Keratinocyte (primary cell): ENCODE results near the gene ETF1. TPM values are rescaled to one million over a fixed set of nuclear protein-coding genes. Genes with fewer than 3 reads are reported as not detected.

ENCODE experiments used
- DNase-seq: peaks from one replicate; pipeline ENCODE4 v3.0.0-alpha.2; 2011; ENCODE audit warnings: low read depth, missing footprints, low spot score
- FAIRE-seq: peaks from 2 replicates; lab custom pipeline; 2011; peaks lifted over from hg19 to GRCh38; lab: Jason Lieb, UNC
- H2AFZ ChIP-seq: 2 replicates; pipeline ENCODE4 v1.6.0; 2012; ENCODE audit warnings: low read length, control low read depth, inconsistent platforms; ENCODE audit not compliant: control insufficient read depth
- H3K27ac ChIP-seq: 2 replicates; pipeline ENCODE4 v1.5.1; 2011; ENCODE audit warnings: low read length; ENCODE audit not compliant: control insufficient read depth, insufficient read depth
- H3K27me3 ChIP-seq: 3 replicates; pipeline ENCODE4 v1.6.0; 2011; ENCODE audit warnings: low read length; ENCODE audit not compliant: control insufficient read depth, insufficient read depth; ENCODE audit errors: extremely low read depth
- H3K36me3 ChIP-seq, 2 experiments: 2 replicates in 1 of 2; 3 replicates in 1 of 2; pipeline ENCODE4 v1.5.1; 2011; ENCODE audit warnings: low read length in 2 of 2, mild to moderate bottlenecking in 1 of 2; ENCODE audit not compliant: control insufficient read depth in 2 of 2, insufficient read depth in 2 of 2; ENCODE audit errors: extremely low read depth in 1 of 2
- H3K4me1 ChIP-seq: 3 replicates; pipeline ENCODE4 v1.5.1; 2011; ENCODE audit warnings: low read length; ENCODE audit not compliant: control insufficient read depth, insufficient read depth; ENCODE audit errors: extremely low read depth
- H3K4me2 ChIP-seq: 3 replicates; pipeline ENCODE4 v1.6.0; 2011; ENCODE audit warnings: low read depth, low read length; ENCODE audit not compliant: control insufficient read depth, insufficient read depth; ENCODE audit errors: extremely low read depth
- H3K4me3 ChIP-seq, 3 experiments: fragments of 200-600 bp in 1 of 3; sonication (generic) in 1 of 3; 2 replicates in 2 of 3; 3 replicates in 1 of 3; pipeline ENCODE4 v1.5.1; 2011 to 2016; ENCODE audit warnings: low read length in 3 of 3, mild to moderate bottlenecking in 3 of 3, control low read depth in 2 of 3, inconsistent platforms in 1 of 3, low read depth in 1 of 3, mixed read lengths in 1 of 3, mixed run types in 1 of 3, moderate library complexity in 1 of 3; ENCODE audit not compliant: control insufficient read depth in 2 of 3, insufficient read depth in 2 of 3; ENCODE audit errors: extremely low read depth in 1 of 3
- H3K79me2 ChIP-seq: 2 replicates; pipeline ENCODE4 v1.6.0; 2012; ENCODE audit warnings: low read length; ENCODE audit not compliant: control insufficient read depth, insufficient read depth
- H3K9ac ChIP-seq: 3 replicates; pipeline ENCODE4 v1.6.0; 2011; ENCODE audit warnings: low read length; ENCODE audit not compliant: control insufficient read depth, insufficient read depth; ENCODE audit errors: extremely low read depth
- H3K9me1 ChIP-seq: 3 replicates; pipeline ENCODE4 v1.6.0; 2011; ENCODE audit warnings: low read length; ENCODE audit not compliant: control insufficient read depth, insufficient read depth; ENCODE audit errors: extremely low read depth
- H3K9me3 ChIP-seq: 2 replicates; pipeline ENCODE4 v1.5.1; 2012; ENCODE audit warnings: low read depth, low read length; ENCODE audit not compliant: control insufficient read depth
- H4K20me1 ChIP-seq: 3 replicates; pipeline ENCODE4 v1.6.0; 2011; ENCODE audit warnings: low read length; ENCODE audit not compliant: control insufficient read depth, insufficient read depth; ENCODE audit errors: extremely low read depth
- CTCF ChIP-seq, 3 experiments: IDR thresholded peaks in 1 of 3; conservative IDR thresholded peaks in 1 of 3; optimal IDR thresholded peaks in 1 of 3; 2 replicates in 2 of 3; 3 replicates in 1 of 3; pipeline versions ENCODE3 to v1.5.1; 2011; ENCODE audit warnings: low read length in 3 of 3, mild to moderate bottlenecking in 3 of 3, moderate library complexity in 2 of 3, control low read depth in 1 of 3, inconsistent platforms in 1 of 3; ENCODE audit not compliant: insufficient read depth in 2 of 3; ENCODE audit errors: extremely low read depth in 1 of 3
- EZH2 ChIP-seq: IDR thresholded peaks from one replicate; pipeline ENCODE4 v1.6.1; 2012; ENCODE audit warnings: inconsistent platforms, mild to moderate bottlenecking, low read length, moderate library complexity
- dilution Hi-C: fragments of 300-500 bp; cut with MboI; formaldehyde crosslinking; loops from one replicate; pipeline ENCODE4 v1.7.0; 2020; ENCODE audit warnings: low sequenced_read_pairs; ENCODE audit not compliant: extremely low pct_ligation_motif_present
- polyA plus RNA-seq, 5 experiments: library from polyadenylated mRNA; depleted of rRNA in 3 of 5; stranded (reverse) in 3 of 5; stranded (forward) in 1 of 5; unstranded in 1 of 5; fragments of >200 nt; gene quantifications; 1 replicate in 1 of 5; 2 replicates in 3 of 5; 3 replicates in 1 of 5; pipeline versions ENCODE4 v1.2.1 to v1.2.3, GENCODE V29; 2011 to 2012; ENCODE audit warnings: missing spikeins in 2 of 5, low read depth in 1 of 5, low replicate concordance in 1 of 5

The ETF1 gene
- polyA plus RNA-seq, 1 donor (not counting 4 experiments of a cell fraction or from before 2014, with no cell fraction given), result 137 TPM

GRCh38 chr5:138539791-138540190 is 3.2 kb downstream of the ETF1 start:
- Histone ChIP-seq H3K36me3 (peaks cover 3 to 22% of the 10 kb centered on the region in 2 experiments), H3K4me3 (peak overlapping the region in 1 of 3 experiments; percentile 96), H3K4me2 (peak overlapping the region; percentile 85), H3K27ac (no peak overlapping the region), H3K9me3 (no peaks in the 10 kb centered on the region), H3K9me1 (peaks cover 2% of the 10 kb centered on the region), H3K9ac (peak overlapping the region; percentile 20), H3K4me1 (peaks cover 28% of the 10 kb centered on the region), H2AFZ (no peak overlapping the region), H3K79me2 (peaks cover 92% of the 10 kb centered on the region), H3K27me3 (no peaks in the 10 kb centered on the region), H4K20me1 (peaks cover 37% of the 10 kb centered on the region)
- no peak for DNase-seq
- TF ChIP-seq CTCF (optimal IDR thresholded peaks at IDR 0.05 in 1 of 3, IDR thresholded peaks at IDR 0.05 in 1 of 3, conservative IDR thresholded peaks at IDR 0.05 in 1 of 3; ENCODE audit: extremely low read depth in 1 of 3, insufficient read depth in 2 of 3, low read length in 3 of 3), result no peak
- TF ChIP-seq EZH2, result no peak
- dilution Hi-C loops, result no loop called here
- FAIRE-seq, result no peak

GRCh38 chr5:138538943-138539627 is 4.0 kb downstream of the ETF1 start:
- dilution Hi-C loops, result no loop called here
- Histone ChIP-seq H4K20me1 (peaks cover 37% of the 10 kb centered on the region), H3K79me2 (peaks cover 92% of the 10 kb centered on the region), H3K27ac (no peak overlapping the region), H3K27me3 (no peaks in the 10 kb centered on the region), H3K4me3 (no peak overlapping the region), H3K4me1 (peaks cover 23% of the 10 kb centered on the region), H3K9ac (no peak overlapping the region), H2AFZ (no peak overlapping the region), H3K4me2 (peak overlapping the region; percentile 12), H3K9me1 (peaks cover 2% of the 10 kb centered on the region), H3K9me3 (no peaks in the 10 kb centered on the region), H3K36me3 (peaks cover 3 to 27% of the 10 kb centered on the region in 2 experiments)
- no peak for DNase-seq
- no peak for FAIRE-seq
- TF ChIP-seq EZH2, result no peak
- TF ChIP-seq CTCF (optimal IDR thresholded peaks at IDR 0.05 in 1 of 3, IDR thresholded peaks at IDR 0.05 in 1 of 3, conservative IDR thresholded peaks at IDR 0.05 in 1 of 3; ENCODE audit: extremely low read depth in 1 of 3, insufficient read depth in 2 of 3, low read length in 3 of 3), result no peak
